ENCODE results near the gene SPATA24. TPM values are rescaled to one million over a fixed set of nuclear protein-coding genes. Genes with fewer than 3 reads are reported as not detected.

The SPATA24 gene
- total RNA-seq, 1 experiment from 2014 or later, result 6.5 TPM

- H3K4me2 ChIP-seq, result no peak overlapping the region
- H3F3A ChIP-seq (ENCODE audit: insufficient read depth, low read depth), result no peaks in the 10 kb centered on the region
- BruUV-seq (replicated peaks), result no TSS peak
- H3K9me3 ChIP-seq (ENCODE audit: insufficient read depth, low read depth), result no peaks in the 10 kb centered on the region
- H4K20me1 ChIP-seq (ENCODE audit: insufficient read depth), result no peaks in the 10 kb centered on the region
- TF ChIP-seq EZH2 (IDR thresholded peaks at IDR 0.05; ENCODE audit: low read depth) (no peak), CTCF (conservative IDR thresholded peaks at IDR 0.05) (no peak)
- CTCF ChIA-PET, result interaction anchor here (1.2 to 1.3 kb wide), 2 partner anchors 83 to 87 kb away, joined by 3 read pairs; no protein-coding TSS in a partner anchor
- H3K79me2 ChIP-seq (ENCODE audit: low read depth), result no peaks in the 10 kb centered on the region
- H2AFZ ChIP-seq, result no peak overlapping the region
- no peaks in the 10 kb centered on the region for H3K4me1 ChIP-seq (replicated peaks; ENCODE audit: insufficient read depth)
- no peak overlapping the region for H3K27ac ChIP-seq
- intact Hi-C loops (cut with micrococcal nuclease; ENCODE audit: unreplicated experiment), result no loop called here
- no peak for DNase-seq
- POLR2A ChIA-PET (ENCODE audit: unreplicated experiment), result interaction anchor here (0.7 kb wide), 1 partner anchor 226 kb away, joined by 6 read pairs; no protein-coding TSS in a partner anchor
- H3K9me2 ChIP-seq (ENCODE audit: insufficient read depth), result no peaks in the 10 kb centered on the region
- H3K27me3 ChIP-seq (ENCODE audit: insufficient read depth, low read depth), result no peaks in the 10 kb centered on the region
- no peak overlapping the region for H3K4me3 ChIP-seq
- no peaks in the 10 kb centered on the region; the same call in 1 of the 2 replicates for H3K36me3 ChIP-seq (ENCODE audit: low read depth)
Observed at GRCh38 chr5:139430015-139430414, 26.1 kb upstream of the SPATA24 start.

DNA sequence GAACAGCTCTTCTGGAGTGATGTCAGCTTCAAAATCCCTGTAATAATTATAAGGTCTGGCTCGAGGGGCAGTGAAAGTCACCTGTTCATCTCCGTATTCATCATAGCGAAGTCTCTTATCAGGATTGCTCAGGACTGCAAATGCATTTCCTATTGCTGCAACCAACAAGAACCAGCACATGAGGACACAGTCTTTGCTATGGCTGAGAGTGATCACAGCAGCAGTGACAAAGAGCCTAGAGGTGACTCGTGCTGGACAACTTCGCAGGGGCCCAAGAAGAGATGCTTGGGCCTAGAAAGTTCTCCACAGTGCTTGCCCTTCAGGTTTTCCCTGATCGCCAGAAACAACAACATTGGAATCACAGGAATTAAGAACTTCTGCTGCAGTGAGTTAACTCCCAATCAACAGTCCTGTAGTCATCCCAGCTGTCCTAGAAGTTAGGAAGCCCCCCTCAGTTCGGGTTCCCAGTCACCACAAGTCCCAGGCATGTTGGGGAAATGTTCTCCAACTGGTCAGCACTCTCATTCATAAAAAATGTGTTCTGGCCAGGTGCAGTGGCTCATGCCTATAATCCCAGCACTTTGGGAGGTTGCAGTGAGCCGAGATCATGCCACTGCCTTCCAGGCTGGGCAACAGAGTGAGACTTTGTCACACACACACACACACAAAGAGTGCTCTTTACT, 22.5 kb upstream of the SPATA24 start:
- Histone ChIP-seq H3K4me1 (replicated peaks; ENCODE audit: insufficient read depth) (no peaks in the 10 kb centered on the region), H3K9me3 (ENCODE audit: insufficient read depth, low read depth) (no peaks in the 10 kb centered on the region), H2AFZ (no peak overlapping the region), H3K4me3 (no peak overlapping the region), H3K36me3 (ENCODE audit: low read depth) (no peaks in the 10 kb centered on the region; the same call in 1 of the 2 replicates), H3F3A (ENCODE audit: insufficient read depth, low read depth) (0 out of 2 replicates have a peak, but pooled peaks cover 3% of the 10 kb centered on the region), H3K79me2 (ENCODE audit: low read depth) (no peaks in the 10 kb centered on the region), H3K9me2 (ENCODE audit: insufficient read depth) (no peaks in the 10 kb centered on the region), H4K20me1 (ENCODE audit: insufficient read depth) (no peaks in the 10 kb centered on the region), H3K27ac (no peak overlapping the region), H3K27me3 (ENCODE audit: insufficient read depth, low read depth) (no peaks in the 10 kb centered on the region), H3K4me2 (no peak overlapping the region)
- intact Hi-C loops (cut with micrococcal nuclease; ENCODE audit: unreplicated experiment), result no loop called here
- POLR2A ChIA-PET (ENCODE audit: unreplicated experiment), result no interaction called here
- DNase-seq, result no peak
- TF ChIP-seq CTCF (conservative IDR thresholded peaks at IDR 0.05) (no peak), EZH2 (IDR thresholded peaks at IDR 0.05; ENCODE audit: low read depth) (no peak)
- BruUV-seq (replicated peaks), result no TSS peak
- CTCF ChIA-PET, result interaction anchor here (0.6 kb wide), 1 partner anchor 107 kb away, joined by 3 read pairs; no protein-coding TSS in a partner anchor

- no peak for DNase-seq
- intact Hi-C loops (cut with micrococcal nuclease; ENCODE audit: unreplicated experiment), result no loop called here
- TF ChIP-seq EZH2 (IDR thresholded peaks at IDR 0.05; ENCODE audit: low read depth) (no peak), CTCF (conservative IDR thresholded peaks at IDR 0.05) (no peak)
- Histone ChIP-seq H3K79me2 (ENCODE audit: low read depth) (no peaks in the 10 kb centered on the region), H3K4me1 (replicated peaks; ENCODE audit: insufficient read depth) (no peaks in the 10 kb centered on the region), H3K36me3 (ENCODE audit: low read depth) (no peaks in the 10 kb centered on the region; the same call in 1 of the 2 replicates), H3K27ac (no peak overlapping the region), H2AFZ (no peak overlapping the region), H3F3A (ENCODE audit: insufficient read depth, low read depth) (0 out of 2 replicates have a peak, but pooled peaks cover 3% of the 10 kb centered on the region), H3K27me3 (ENCODE audit: insufficient read depth, low read depth) (no peaks in the 10 kb centered on the region), H3K9me3 (ENCODE audit: insufficient read depth, low read depth) (no peaks in the 10 kb centered on the region), H4K20me1 (ENCODE audit: insufficient read depth) (no peaks in the 10 kb centered on the region), H3K4me2 (no peak overlapping the region), H3K9me2 (ENCODE audit: insufficient read depth) (no peaks in the 10 kb centered on the region), H3K4me3 (no peak overlapping the region)
- ChIA-PET CTCF (no interaction called here), POLR2A (ENCODE audit: unreplicated experiment) (no interaction called here)
- no TSS peak for BruUV-seq (replicated peaks)
Observed at GRCh38 chr5:139425497-139425896, 21.6 kb upstream of the SPATA24 start.
